GM12878 (cell line): ENCODE measurements around the gene PHF1.

Experiments used
- BCL11A ChIP-seq: IDR thresholded peaks from 2 replicates; pipeline ENCODE4 v1.6.1; 2011; ENCODE audit warnings: low read depth, low read length
- CTCF ChIP-seq, 3 experiments: IDR thresholded peaks in 2 of 3; conservative IDR thresholded peaks in 1 of 3; 2 replicates each; pipeline ENCODE4 v1.5.1; 2011; ENCODE audit warnings: low read depth in 3 of 3, low read length in 3 of 3, mild to moderate bottlenecking in 3 of 3, control low read depth in 2 of 3, moderate library complexity in 2 of 3, inconsistent platforms in 1 of 3, mixed read lengths in 1 of 3; ENCODE audit not compliant: control insufficient read depth in 2 of 3, insufficient read depth in 1 of 3; ENCODE audit errors: extremely low read depth in 1 of 3
- EP300 ChIP-seq, 2 experiments: fragments of 150-350 bp in 1 of 2; IDR thresholded peaks; 2 replicates each; pipeline ENCODE4 v1.6.1; 2011 to 2012; ENCODE audit warnings: low read depth in 2 of 2, low read length in 2 of 2, borderline replicate concordance in 1 of 2, improper control_type of control experiment in 1 of 2, inconsistent platforms in 1 of 2; ENCODE audit not compliant: control insufficient read depth in 1 of 2
- GABPA ChIP-seq: IDR thresholded peaks from 2 replicates; pipeline ENCODE4 v1.6.1; 2014; ENCODE audit warnings: antibody characterized with exemption, low read depth, mild to moderate bottlenecking, inconsistent platforms
- GATAD2B ChIP-seq: fragments of 450-650 bp; conservative IDR thresholded peaks from 2 replicates; pipeline ENCODE4 v1.6.1; 2017; ENCODE audit warnings: low read depth, mild to moderate bottlenecking, moderate library complexity
- JUND ChIP-seq: IDR thresholded peaks from 2 replicates; pipeline ENCODE4 v1.6.1; 2012; ENCODE audit warnings: low read depth, mild to moderate bottlenecking, low read length, improper control_type of control experiment, moderate library complexity
- MXI1 ChIP-seq: fragments of 150-350 bp; IDR thresholded peaks from 2 replicates; pipeline ENCODE4 v1.6.1; 2011; ENCODE audit warnings: low read depth, mild to moderate bottlenecking, inconsistent platforms, low read length, improper control_type of control experiment
- NRF1 ChIP-seq: conservative IDR thresholded peaks from 2 replicates; pipeline ENCODE4 v1.6.1; 2011; ENCODE audit warnings: mild to moderate bottlenecking, low read depth, low read length, improper control_type of control experiment
- REST ChIP-seq: IDR thresholded peaks from 2 replicates; pipeline ENCODE4 v1.6.1; 2012; ENCODE audit warnings: mild to moderate bottlenecking, low read depth, low read length
- TCF7 ChIP-seq: IDR thresholded peaks from 2 replicates; pipeline ENCODE4 v1.6.1; 2014; ENCODE audit warnings: antibody characterized with exemption, borderline replicate concordance
- ZNF274 ChIP-seq: IDR thresholded peaks from one replicate; pipeline ENCODE4 v1.8.0; 2011; ENCODE audit not compliant: insufficient read length, insufficient read depth
- TF ChIP-seq, protein P1 (sequence below): IDR thresholded peaks from 2 replicates; pipeline ENCODE4 v1.6.1; 2012; ENCODE audit warnings: low read depth, low read length, improper control_type of control experiment
- TF ChIP-seq, protein P2 (sequence below): IDR thresholded peaks from 2 replicates; pipeline ENCODE4 v1.6.1; 2012; ENCODE audit warnings: low read depth, low read length, improper control_type of control experiment

DNA sequence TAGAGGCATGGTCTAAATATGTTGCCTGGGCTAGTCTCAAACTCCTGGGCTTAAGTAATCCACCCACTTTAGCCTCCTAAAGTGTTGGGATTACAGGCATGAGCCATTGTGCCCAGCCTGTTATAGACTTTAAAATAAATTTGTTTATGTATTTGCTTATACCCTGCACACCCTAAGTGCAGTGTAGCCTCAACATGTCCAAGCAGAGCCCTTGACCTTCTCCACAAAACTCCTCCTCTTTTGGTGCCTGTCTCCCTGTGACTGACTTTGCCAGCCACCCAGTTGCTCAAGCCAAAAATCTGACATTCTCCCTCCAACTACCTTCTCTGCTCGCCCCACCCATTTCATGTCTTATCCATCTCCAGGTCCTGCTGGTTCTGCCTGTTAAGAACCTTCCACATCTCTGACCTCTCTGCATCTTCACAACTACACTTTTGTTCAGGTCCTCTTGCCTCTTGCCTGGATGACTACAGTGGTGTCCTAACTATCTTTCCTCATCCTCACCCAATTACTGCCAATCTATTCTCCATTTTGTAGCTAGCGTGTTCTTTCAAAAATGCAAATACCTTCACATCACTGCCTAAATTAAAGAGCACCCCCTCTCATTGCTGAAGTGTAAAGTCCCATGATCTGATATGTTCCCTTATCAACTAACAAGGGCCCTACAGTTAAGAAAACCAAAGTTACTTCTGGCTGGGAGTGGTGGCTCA lies 30.4 kb upstream of the PHF1 start:
- TF ChIP-seq CTCF (IDR thresholded peaks at IDR 0.05 in 2 of 3, conservative IDR thresholded peaks at IDR 0.05 in 1 of 3; ENCODE audit: control insufficient read depth in 2 of 3, extremely low read depth in 1 of 3, insufficient read depth in 1 of 3, low read depth in 3 of 3, low read length in 3 of 3) (no peak), ZNF274 (no peak), TCF7 (no peak), MXI1 (no peak), EP300 (IDR thresholded peaks at IDR 0.05; ENCODE audit: borderline replicate concordance in 1 of 2, control insufficient read depth in 1 of 2, low read depth in 2 of 2, low read length in 2 of 2) (no peak), REST (no peak), GABPA (no peak), GATAD2B (no peak), BCL11A (no peak), JUND (no peak), NRF1 (no peak)
- TF ChIP-seq, protein P1, sequence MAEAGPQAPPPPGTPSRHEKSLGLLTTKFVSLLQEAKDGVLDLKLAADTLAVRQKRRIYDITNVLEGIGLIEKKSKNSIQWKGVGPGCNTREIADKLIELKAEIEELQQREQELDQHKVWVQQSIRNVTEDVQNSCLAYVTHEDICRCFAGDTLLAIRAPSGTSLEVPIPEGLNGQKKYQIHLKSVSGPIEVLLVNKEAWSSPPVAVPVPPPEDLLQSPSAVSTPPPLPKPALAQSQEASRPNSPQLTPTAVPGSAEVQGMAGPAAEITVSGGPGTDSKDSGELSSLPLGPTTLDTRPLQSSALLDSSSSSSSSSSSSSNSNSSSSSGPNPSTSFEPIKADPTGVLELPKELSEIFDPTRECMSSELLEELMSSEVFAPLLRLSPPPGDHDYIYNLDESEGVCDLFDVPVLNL, result no peak
- TF ChIP-seq, protein P2, sequence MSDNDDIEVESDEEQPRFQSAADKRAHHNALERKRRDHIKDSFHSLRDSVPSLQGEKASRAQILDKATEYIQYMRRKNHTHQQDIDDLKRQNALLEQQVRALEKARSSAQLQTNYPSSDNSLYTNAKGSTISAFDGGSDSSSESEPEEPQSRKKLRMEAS, result no peak
